ENCODE data around the gene EVX2.

Gene EVX2

DNA sequence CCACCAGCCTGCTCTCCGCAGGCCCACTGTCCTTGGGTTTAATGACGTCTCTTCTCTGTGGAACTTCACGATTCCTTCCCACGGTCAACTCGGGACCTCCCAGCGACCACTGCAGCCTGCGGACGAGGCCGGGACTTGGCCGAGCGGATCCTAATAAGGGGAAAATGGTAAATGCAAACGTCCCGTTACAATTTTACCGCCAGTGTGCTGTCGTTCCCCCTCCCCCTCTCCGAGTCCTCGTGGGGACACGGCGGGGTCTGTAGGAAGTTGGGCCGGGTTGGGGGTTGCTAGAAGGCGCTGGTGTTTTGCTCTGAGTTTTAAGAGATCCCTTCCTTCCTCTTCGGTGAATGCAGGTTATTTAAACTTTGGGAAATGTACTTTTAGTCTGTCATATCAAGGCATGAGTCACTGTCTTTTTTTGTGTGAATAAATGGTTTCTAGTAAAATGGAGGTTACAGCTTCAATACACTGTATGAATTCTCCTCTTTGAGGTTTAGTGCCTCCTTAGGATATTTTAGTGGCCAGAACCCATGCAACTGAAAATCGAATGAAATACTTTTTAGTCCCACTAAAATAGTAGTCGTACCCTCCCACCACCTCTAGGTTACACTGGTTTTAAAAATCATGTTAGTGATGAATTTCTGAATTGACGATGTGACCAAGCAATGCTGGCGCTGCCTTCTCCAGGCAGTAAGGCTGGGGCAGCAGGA lies 25.6 kb upstream of the EVX2 start:
- Histone ChIP-seq H3K9ac (ENCODE audit: low read length) (no peak overlapping the region), H3K79me2 (ENCODE audit: insufficient read depth, low read length) (no peaks in the 10 kb centered on the region), H3K4me1 (ENCODE audit: insufficient read depth, low read length, severe bottlenecking) (peaks cover 5% of the 10 kb centered on the region), H3K9me2 (ENCODE audit: low read depth, low read length) (no peaks in the 10 kb centered on the region), H3K27me3 (ENCODE audit: insufficient read depth, low read length) (no peaks in the 10 kb centered on the region), H4K20me1 (ENCODE audit: insufficient read depth, low read length) (no peaks in the 10 kb centered on the region), H3K9me3 (ENCODE audit: low read length) (no peaks in the 10 kb centered on the region), H3F3A (ENCODE audit: insufficient read depth, low read length) (no peaks in the 10 kb centered on the region), H3K27ac (ENCODE audit: low read depth, low read length, poor library complexity, severe bottlenecking) (no peak overlapping the region), H3K4me3 (ENCODE audit: low read depth, low read length, poor library complexity, severe bottlenecking) (no peak overlapping the region), H3K36me3 (ENCODE audit: insufficient read depth, low read length) (no peaks in the 10 kb centered on the region), H2AFZ (ENCODE audit: low read length) (no peak overlapping the region), H3K4me2 (ENCODE audit: low read length) (no peak overlapping the region)
- TF ChIP-seq, protein P1, sequence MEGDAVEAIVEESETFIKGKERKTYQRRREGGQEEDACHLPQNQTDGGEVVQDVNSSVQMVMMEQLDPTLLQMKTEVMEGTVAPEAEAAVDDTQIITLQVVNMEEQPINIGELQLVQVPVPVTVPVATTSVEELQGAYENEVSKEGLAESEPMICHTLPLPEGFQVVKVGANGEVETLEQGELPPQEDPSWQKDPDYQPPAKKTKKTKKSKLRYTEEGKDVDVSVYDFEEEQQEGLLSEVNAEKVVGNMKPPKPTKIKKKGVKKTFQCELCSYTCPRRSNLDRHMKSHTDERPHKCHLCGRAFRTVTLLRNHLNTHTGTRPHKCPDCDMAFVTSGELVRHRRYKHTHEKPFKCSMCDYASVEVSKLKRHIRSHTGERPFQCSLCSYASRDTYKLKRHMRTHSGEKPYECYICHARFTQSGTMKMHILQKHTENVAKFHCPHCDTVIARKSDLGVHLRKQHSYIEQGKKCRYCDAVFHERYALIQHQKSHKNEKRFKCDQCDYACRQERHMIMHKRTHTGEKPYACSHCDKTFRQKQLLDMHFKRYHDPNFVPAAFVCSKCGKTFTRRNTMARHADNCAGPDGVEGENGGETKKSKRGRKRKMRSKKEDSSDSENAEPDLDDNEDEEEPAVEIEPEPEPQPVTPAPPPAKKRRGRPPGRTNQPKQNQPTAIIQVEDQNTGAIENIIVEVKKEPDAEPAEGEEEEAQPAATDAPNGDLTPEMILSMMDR (IDR thresholded peaks at IDR 0.05; ENCODE audit: low read length) = no peak
- TF ChIP-seq EZH2 (IDR thresholded peaks at IDR 0.05; ENCODE audit: borderline replicate concordance, low read length) = no peak

DNA sequence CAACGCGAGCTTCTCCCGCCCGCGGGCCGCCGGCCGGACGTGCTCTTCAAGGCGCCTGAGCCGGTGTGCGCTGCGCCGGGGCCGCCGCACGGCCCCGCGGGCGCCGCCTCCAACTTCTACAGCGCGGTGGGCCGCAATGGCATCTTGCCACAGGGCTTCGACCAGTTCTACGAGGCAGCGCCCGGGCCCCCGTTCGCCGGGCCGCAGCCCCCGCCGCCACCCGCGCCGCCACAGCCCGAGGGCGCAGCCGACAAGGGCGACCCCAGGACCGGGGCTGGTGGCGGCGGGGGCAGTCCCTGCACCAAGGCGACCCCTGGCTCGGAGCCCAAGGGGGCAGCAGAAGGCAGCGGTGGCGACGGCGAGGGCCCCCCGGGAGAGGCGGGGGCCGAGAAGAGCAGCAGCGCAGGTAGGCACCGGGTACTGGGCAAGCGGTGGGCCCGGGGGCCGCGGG lies 24.0 kb upstream of the EVX2 start:
- H3K4me3 ChIP-seq (ENCODE audit: low read depth, low read length, poor library complexity, severe bottlenecking) = no peak overlapping the region
- no peaks in the 10 kb centered on the region for H4K20me1 ChIP-seq (ENCODE audit: insufficient read depth, low read length)
- H3K9me2 ChIP-seq (ENCODE audit: low read depth, low read length) = no peaks in the 10 kb centered on the region
- H3K4me1 ChIP-seq (ENCODE audit: insufficient read depth, low read length, severe bottlenecking) = peaks cover 5% of the 10 kb centered on the region
- no peaks in the 10 kb centered on the region for H3K36me3 ChIP-seq (ENCODE audit: insufficient read depth, low read length)
- H3F3A ChIP-seq (ENCODE audit: insufficient read depth, low read length) = no peaks in the 10 kb centered on the region
- no peaks in the 10 kb centered on the region for H3K79me2 ChIP-seq (ENCODE audit: insufficient read depth, low read length)
- H3K9me3 ChIP-seq (ENCODE audit: low read length) = no peaks in the 10 kb centered on the region
- no peak overlapping the region for H3K9ac ChIP-seq (ENCODE audit: low read length)
- no peaks in the 10 kb centered on the region for H3K27me3 ChIP-seq (ENCODE audit: insufficient read depth, low read length)
- H2AFZ ChIP-seq (ENCODE audit: low read length) = no peak overlapping the region
- TF ChIP-seq, protein P1 (IDR thresholded peaks at IDR 0.05; ENCODE audit: low read length) = no peak
- TF ChIP-seq EZH2 (IDR thresholded peaks at IDR 0.05; ENCODE audit: borderline replicate concordance, low read length) = no peak
- no peak overlapping the region for H3K4me2 ChIP-seq (ENCODE audit: low read length)
- no peak overlapping the region for H3K27ac ChIP-seq (ENCODE audit: low read depth, low read length, poor library complexity, severe bottlenecking)

- TF ChIP-seq EZH2 (IDR thresholded peaks at IDR 0.05; ENCODE audit: borderline replicate concordance, low read length) = no peak
- TF ChIP-seq, protein P1 (IDR thresholded peaks at IDR 0.05; ENCODE audit: low read length) = no peak
- Histone ChIP-seq H3K36me3 (ENCODE audit: insufficient read depth, low read length) (no peaks in the 10 kb centered on the region), H3K4me3 (ENCODE audit: low read depth, low read length, poor library complexity, severe bottlenecking) (peak within 1 kb of the TSS; percentile 13), H3F3A (ENCODE audit: insufficient read depth, low read length) (no peaks in the 10 kb centered on the region), H3K27me3 (ENCODE audit: insufficient read depth, low read length) (no peaks in the 10 kb centered on the region), H3K9ac (ENCODE audit: low read length) (no peak within 1 kb of the TSS), H3K4me1 (ENCODE audit: insufficient read depth, low read length, severe bottlenecking) (peaks cover 5% of the 10 kb centered on the region), H4K20me1 (ENCODE audit: insufficient read depth, low read length) (no peaks in the 10 kb centered on the region), H2AFZ (ENCODE audit: low read length) (no peak within 1 kb of the TSS), H3K4me2 (ENCODE audit: low read length) (peak within 1 kb of the TSS; percentile 34; the same call in 1 of the 2 replicates), H3K79me2 (ENCODE audit: insufficient read depth, low read length) (no peaks in the 10 kb centered on the region), H3K9me2 (ENCODE audit: low read depth, low read length) (no peaks in the 10 kb centered on the region), H3K27ac (ENCODE audit: low read depth, low read length, poor library complexity, severe bottlenecking) (no peak within 1 kb of the TSS), H3K9me3 (ENCODE audit: low read length) (no peaks in the 10 kb centered on the region)
Measured at GRCh38 chr2:176106581-176107539, 23.1 kb upstream of the EVX2 start, which contains the start of gene HOXD11. Gene HOXD11 (plus strand): TSS chr2:176107280. CDS start chr2:176107356, 76 bp downstream.

Data from OCI-LY1 (cell line).